HEK293 (cell line): Measurements from ENCODE around the gene CCDC183.

Source experiments
- CTCF ChIA-PET: fragments of 350-600 bp; formaldehyde crosslinking; extraction: SDS; loops from one replicate; lab custom pipeline; 2021; ENCODE audit warnings: antibody characterized with exemption; lab: Yijun Ruan, JAX
- POLR2A ChIA-PET: fragments of 300-600 bp; formaldehyde crosslinking; extraction: SDS; loops from one replicate; lab custom pipeline; 2020; ENCODE audit warnings: antibody characterized with exemption, inconsistent platforms; lab: Yijun Ruan, JAX
- H3K27ac ChIP-seq: fragments of 200-500 bp; sonication (Bioruptor generic); 2 replicates; pipeline ENCODE4 v1.5.1; 2014; ENCODE audit warnings: low read depth, low read length, control low read depth, inconsistent platforms; ENCODE audit errors: extremely low read depth
- H3K36me3 ChIP-seq, 2 experiments: fragments of 200-500 bp in 1 of 2; sonication (Bioruptor generic) in 1 of 2; 1 replicate in 1 of 2; 2 replicates in 1 of 2; pipeline ENCODE4 v1.5.1; 2014 to 2017; ENCODE audit warnings: inconsistent platforms in 2 of 2, low read length in 2 of 2; ENCODE audit not compliant: control insufficient read depth in 2 of 2, insufficient read depth in 1 of 2
- H3K4me1 ChIP-seq: fragments of 200-500 bp; sonication (Bioruptor generic); 2 replicates; pipeline ENCODE4 v1.5.1; 2014; ENCODE audit warnings: mild to moderate bottlenecking, low read length, inconsistent platforms; ENCODE audit not compliant: control insufficient read depth, insufficient read depth
- H3K4me3 ChIP-seq: 2 replicates; pipeline ENCODE4 v1.5.1; 2011; ENCODE audit warnings: low read depth, mild to moderate bottlenecking, control low read depth, low read length, moderate library complexity
- H3K9me3 ChIP-seq: fragments of 200-500 bp; sonication (Bioruptor generic); 2 replicates; pipeline ENCODE4 v1.5.1; 2014; ENCODE audit warnings: low read depth, low read length, inconsistent platforms; ENCODE audit not compliant: control insufficient read depth, insufficient read depth
- GLIS2 ChIP-seq: fragments of 450-650 bp; formaldehyde crosslinking; IDR thresholded peaks from 2 replicates; pipeline ENCODE4 v1.5.1; 2016; ENCODE audit warnings: missing biosample characterization, missing genetic modification characterization
- SCRT2 ChIP-seq: fragments of 450-650 bp; formaldehyde crosslinking; IDR thresholded peaks from 2 replicates; pipeline ENCODE4 v1.5.1; 2016; ENCODE audit warnings: missing biosample characterization, missing genetic modification characterization
- ZNF16 ChIP-seq: fragments of 450-650 bp; formaldehyde crosslinking; IDR thresholded peaks from 2 replicates; pipeline ENCODE4 v1.5.1; 2016; ENCODE audit warnings: low read depth, missing biosample characterization, missing genetic modification characterization
- ZNF426 ChIP-seq: fragments of 450-650 bp; formaldehyde crosslinking; IDR thresholded peaks from 2 replicates; pipeline ENCODE4 v1.5.1; 2017; ENCODE audit warnings: missing biosample characterization, missing genetic modification characterization, mild to moderate bottlenecking, inconsistent platforms, moderate library complexity
- ZNF473 ChIP-seq: fragments of 450-650 bp; formaldehyde crosslinking; IDR thresholded peaks from 2 replicates; pipeline ENCODE4 v1.5.1; 2017; ENCODE audit warnings: missing biosample characterization, missing genetic modification characterization
- ZNF529 ChIP-seq: fragments of 450-650 bp; formaldehyde crosslinking; IDR thresholded peaks from 2 replicates; pipeline ENCODE4 v1.5.1; 2017; ENCODE audit warnings: missing genetic modification characterization, missing biosample characterization; ENCODE audit not compliant: insufficient replicate concordance
- TF ChIP-seq, protein P1 (sequence below): fragments of 450-650 bp; formaldehyde crosslinking; IDR thresholded peaks from 2 replicates; pipeline ENCODE4 v1.5.1; 2016; ENCODE audit warnings: missing biosample characterization, missing genetic modification characterization
- TF ChIP-seq, protein P2 (sequence below): fragments of 450-650 bp; formaldehyde crosslinking; IDR thresholded peaks from 2 replicates; pipeline ENCODE4 v1.5.1; 2016; ENCODE audit warnings: missing biosample characterization, missing genetic modification characterization
- TF ChIP-seq, protein P3 (sequence below): fragments of 450-650 bp; formaldehyde crosslinking; IDR thresholded peaks from 2 replicates; pipeline ENCODE4 v1.5.1; 2016; ENCODE audit warnings: missing biosample characterization, missing genetic modification characterization
- TF ChIP-seq, protein P4 (sequence below): fragments of 450-650 bp; formaldehyde crosslinking; IDR thresholded peaks from 2 replicates; pipeline ENCODE4 v1.5.1; 2016; ENCODE audit warnings: missing biosample characterization, missing genetic modification characterization
- TF ChIP-seq, protein P5 (sequence below): fragments of 450-650 bp; formaldehyde crosslinking; IDR thresholded peaks from 2 replicates; pipeline ENCODE4 v1.5.1; 2017; ENCODE audit warnings: missing biosample characterization, missing genetic modification characterization
- TF ChIP-seq, protein P6 (sequence below): fragments of 450-650 bp; formaldehyde crosslinking; optimal IDR thresholded peaks from 2 replicates; pipeline ENCODE3; 2016; ENCODE audit warnings: missing biosample characterization, mild to moderate bottlenecking, missing genetic modification characterization

Gene CCDC183

DNA sequence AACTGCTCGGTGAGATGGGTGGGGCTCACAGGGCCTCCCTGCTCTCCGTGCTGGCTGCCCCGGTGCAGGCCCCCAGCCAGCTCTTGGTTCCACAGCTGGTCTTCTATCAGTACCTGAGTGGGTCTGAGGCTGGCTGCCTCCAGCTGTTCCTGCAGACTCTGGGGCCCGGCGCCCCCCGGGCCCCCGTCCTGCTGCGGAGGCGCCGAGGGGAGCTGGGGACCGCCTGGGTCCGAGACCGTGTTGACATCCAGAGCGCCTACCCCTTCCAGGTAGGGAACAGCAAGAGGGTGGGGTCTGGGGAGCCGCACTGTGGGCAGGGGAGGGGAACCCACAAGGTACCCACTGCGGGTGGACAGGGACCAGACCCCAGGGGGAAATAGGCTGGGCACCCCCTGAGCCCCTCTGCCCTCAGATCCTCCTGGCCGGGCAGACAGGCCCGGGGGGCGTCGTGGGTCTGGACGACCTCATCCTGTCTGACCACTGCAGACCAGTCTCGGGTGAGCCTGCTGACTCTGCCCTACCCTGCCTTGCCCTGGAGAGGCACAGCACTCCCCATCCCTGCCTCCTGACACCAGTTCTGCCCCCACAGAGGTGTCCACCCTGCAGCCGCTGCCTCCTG, 58.8 kb downstream of the CCDC183 start (continued):
- TF ChIP-seq, protein P1, sequence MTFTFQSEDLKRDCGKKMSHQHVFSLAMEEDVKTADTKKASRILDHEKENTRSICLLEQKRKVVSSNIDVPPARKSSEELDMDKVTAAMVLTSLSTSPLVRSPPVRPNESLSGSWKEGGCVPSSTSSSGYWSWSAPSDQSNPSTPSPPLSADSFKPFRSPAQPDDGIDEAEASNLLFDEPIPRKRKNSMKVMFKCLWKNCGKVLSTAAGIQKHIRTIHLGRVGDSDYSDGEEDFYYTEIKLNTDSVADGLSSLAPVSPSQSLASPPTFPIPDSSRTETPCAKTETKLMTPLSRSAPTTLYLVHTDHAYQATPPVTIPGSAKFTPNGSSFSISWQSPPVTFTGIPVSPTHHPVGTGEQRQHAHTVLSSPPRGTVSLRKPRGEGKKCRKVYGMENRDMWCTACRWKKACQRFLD (tag by site-specific recombination) = no peak

DNA sequence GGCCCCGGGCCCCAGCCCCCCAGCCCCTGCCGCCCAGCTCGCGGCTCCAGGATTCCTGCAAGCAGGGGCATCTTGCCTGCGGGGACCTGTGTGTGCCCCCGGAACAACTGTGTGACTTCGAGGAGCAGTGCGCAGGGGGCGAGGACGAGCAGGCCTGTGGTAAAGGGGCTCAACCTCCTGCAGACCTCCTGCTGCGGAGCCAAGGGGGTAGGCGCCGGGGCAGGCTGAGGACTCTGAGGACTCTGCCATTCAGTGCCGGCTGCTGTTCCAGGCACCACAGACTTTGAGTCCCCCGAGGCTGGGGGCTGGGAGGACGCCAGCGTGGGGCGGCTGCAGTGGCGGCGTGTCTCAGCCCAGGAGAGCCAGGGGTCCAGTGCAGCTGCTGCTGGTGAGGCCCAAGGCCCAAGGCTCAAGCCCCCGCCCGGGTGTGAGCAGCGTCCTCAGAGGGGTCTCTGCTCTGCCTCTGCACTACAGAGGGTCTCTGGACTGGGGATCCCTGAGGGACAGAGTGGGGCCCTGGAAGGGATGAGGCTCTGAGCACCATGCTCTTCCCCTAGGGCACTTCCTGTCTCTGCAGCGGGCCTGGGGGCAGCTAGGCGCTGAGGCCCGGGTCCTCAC, 59.4 kb downstream of the CCDC183 start:
- Histone ChIP-seq H3K27ac (no peak overlapping the region), H3K4me1 (no peaks in the 10 kb centered on the region), H3K4me3 (no peak overlapping the region), H3K36me3 (peaks cover 0 to 43% of the 10 kb centered on the region in 2 experiments; a peak in 1 of 3 replicates), H3K9me3 (no peaks in the 10 kb centered on the region)
- ChIA-PET POLR2A (interaction anchor here (0.6 to 1.3 kb wide), 2 partner anchors 11 to 1225 kb away, joined by 3 to 5 read pairs; partner anchors contain the start of gene EDF1), CTCF (no interaction called here)
- TF ChIP-seq ZNF473 (tag by site-specific recombination) (no peak), GLIS2 (tag by site-specific recombination) (0 out of 2 replicates have a peak, but pooled peaks have one; percentile 24)
- TF ChIP-seq, protein P2, sequence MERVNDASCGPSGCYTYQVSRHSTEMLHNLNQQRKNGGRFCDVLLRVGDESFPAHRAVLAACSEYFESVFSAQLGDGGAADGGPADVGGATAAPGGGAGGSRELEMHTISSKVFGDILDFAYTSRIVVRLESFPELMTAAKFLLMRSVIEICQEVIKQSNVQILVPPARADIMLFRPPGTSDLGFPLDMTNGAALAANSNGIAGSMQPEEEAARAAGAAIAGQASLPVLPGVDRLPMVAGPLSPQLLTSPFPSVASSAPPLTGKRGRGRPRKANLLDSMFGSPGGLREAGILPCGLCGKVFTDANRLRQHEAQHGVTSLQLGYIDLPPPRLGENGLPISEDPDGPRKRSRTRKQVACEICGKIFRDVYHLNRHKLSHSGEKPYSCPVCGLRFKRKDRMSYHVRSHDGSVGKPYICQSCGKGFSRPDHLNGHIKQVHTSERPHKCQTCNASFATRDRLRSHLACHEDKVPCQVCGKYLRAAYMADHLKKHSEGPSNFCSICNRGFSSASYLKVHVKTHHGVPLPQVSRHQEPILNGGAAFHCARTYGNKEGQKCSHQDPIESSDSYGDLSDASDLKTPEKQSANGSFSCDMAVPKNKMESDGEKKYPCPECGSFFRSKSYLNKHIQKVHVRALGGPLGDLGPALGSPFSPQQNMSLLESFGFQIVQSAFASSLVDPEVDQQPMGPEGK (tag by site-specific recombination) = peak; percentile 32; the same call in 1 of the 2 replicates

DNA sequence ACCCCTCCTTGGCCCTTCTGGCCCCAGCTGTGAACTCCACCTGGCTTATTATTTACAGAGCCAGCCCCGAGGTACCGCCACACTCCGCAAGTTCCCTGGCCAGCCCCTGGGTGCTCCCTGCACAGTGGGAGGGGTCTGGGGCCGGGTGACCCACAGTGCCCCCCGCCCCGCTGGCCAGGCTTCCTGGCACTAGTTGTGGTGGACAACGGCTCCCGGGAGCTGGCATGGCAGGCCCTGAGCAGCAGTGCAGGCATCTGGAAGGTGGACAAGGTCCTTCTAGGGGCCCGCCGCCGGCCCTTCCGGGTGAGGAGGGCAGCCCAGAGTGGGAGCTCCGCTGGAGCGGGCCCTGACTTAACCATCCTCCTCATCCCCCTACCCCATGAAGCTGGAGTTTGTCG, 59.9 kb downstream of the CCDC183 start:
- POLR2A ChIA-PET = interaction anchor here (0.6 to 1.3 kb wide), 4 partner anchors 9 to 30 kb away, joined by 3 to 5 read pairs (median 4); partner anchors contain the start of genes EDF1 and TRAF2
- TF ChIP-seq ZNF426 (no peak), ZNF529 (tag by site-specific recombination) (no peak)
- TF ChIP-seq, protein P2 (tag by site-specific recombination) = no peak
- TF ChIP-seq, protein P3, sequence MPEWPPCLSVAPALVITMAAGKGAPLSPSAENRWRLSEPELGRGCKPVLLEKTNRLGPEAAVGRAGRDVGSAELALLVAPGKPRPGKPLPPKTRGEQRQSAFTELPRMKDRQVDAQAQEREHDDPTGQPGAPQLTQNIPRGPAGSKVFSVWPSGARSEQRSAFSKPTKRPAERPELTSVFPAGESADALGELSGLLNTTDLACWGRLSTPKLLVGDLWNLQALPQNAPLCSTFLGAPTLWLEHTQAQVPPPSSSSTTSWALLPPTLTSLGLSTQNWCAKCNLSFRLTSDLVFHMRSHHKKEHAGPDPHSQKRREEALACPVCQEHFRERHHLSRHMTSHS (tag by site-specific recombination) = no peak
- CTCF ChIA-PET = interaction anchor here (0.5 to 0.7 kb wide), 2 partner anchors 120 to 173 kb away, joined by 4 to 5 read pairs; no protein-coding TSS in a partner anchor
- Histone ChIP-seq H3K4me1 (no peaks in the 10 kb centered on the region), H3K27ac (no peak overlapping the region), H3K4me3 (no peak overlapping the region), H3K9me3 (no peaks in the 10 kb centered on the region), H3K36me3 (peaks cover 0 to 43% of the 10 kb centered on the region in 2 experiments; a peak in 1 of 3 replicates)

DNA sequence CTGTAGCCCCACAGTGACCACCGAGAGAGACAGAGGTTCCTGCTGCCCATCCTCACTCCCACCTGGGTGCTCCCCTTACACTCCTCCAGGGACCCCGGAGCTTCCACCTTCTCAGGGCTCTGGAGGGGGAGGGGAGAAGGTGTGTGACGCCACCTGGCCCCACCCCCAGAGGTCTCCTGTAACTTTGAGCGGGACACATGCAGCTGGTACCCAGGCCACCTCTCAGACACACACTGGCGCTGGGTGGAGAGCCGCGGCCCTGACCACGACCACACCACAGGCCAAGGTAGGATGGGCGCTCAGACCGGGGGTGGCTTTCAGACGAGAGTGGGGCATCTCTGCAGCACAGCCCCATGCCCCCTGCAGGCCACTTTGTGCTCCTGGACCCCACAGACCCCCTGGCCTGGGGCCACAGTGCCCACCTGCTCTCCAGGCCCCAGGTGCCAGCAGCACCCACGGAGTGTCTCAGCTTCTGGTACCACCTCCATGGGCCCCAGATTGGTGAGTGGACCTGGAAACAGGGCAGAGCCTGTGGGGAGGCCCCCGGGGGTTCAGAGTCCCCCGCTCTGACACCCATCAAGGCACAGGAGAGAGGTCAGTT, 60.5 kb downstream of the CCDC183 start:
- Histone ChIP-seq H3K4me3 (no peak overlapping the region), H3K9me3 (no peaks in the 10 kb centered on the region), H3K27ac (no peak overlapping the region), H3K4me1 (no peaks in the 10 kb centered on the region), H3K36me3 (peaks cover 0 to 43% of the 10 kb centered on the region in 2 experiments; a peak in 1 of 3 replicates)
- CTCF ChIA-PET = interaction anchor here (0.5 to 0.7 kb wide), 2 partner anchors 120 to 173 kb away, joined by 4 to 5 read pairs; no protein-coding TSS in a partner anchor
- POLR2A ChIA-PET = interaction anchor here (0.6 to 1.0 kb wide), 3 partner anchors 9 to 29 kb away, joined by 3 to 5 read pairs (median 4); partner anchors contain the start of genes EDF1 and TRAF2
- TF ChIP-seq, protein P4, sequence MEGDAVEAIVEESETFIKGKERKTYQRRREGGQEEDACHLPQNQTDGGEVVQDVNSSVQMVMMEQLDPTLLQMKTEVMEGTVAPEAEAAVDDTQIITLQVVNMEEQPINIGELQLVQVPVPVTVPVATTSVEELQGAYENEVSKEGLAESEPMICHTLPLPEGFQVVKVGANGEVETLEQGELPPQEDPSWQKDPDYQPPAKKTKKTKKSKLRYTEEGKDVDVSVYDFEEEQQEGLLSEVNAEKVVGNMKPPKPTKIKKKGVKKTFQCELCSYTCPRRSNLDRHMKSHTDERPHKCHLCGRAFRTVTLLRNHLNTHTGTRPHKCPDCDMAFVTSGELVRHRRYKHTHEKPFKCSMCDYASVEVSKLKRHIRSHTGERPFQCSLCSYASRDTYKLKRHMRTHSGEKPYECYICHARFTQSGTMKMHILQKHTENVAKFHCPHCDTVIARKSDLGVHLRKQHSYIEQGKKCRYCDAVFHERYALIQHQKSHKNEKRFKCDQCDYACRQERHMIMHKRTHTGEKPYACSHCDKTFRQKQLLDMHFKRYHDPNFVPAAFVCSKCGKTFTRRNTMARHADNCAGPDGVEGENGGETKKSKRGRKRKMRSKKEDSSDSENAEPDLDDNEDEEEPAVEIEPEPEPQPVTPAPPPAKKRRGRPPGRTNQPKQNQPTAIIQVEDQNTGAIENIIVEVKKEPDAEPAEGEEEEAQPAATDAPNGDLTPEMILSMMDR (tag by site-specific recombination) = peak; percentile 16; the same call in 1 of the 2 replicates
- TF ChIP-seq GLIS2 (tag by site-specific recombination) (peak; percentile 54), ZNF16 (tag by site-specific recombination) (no peak), SCRT2 (tag by site-specific recombination) (no peak)
- TF ChIP-seq, protein P5, sequence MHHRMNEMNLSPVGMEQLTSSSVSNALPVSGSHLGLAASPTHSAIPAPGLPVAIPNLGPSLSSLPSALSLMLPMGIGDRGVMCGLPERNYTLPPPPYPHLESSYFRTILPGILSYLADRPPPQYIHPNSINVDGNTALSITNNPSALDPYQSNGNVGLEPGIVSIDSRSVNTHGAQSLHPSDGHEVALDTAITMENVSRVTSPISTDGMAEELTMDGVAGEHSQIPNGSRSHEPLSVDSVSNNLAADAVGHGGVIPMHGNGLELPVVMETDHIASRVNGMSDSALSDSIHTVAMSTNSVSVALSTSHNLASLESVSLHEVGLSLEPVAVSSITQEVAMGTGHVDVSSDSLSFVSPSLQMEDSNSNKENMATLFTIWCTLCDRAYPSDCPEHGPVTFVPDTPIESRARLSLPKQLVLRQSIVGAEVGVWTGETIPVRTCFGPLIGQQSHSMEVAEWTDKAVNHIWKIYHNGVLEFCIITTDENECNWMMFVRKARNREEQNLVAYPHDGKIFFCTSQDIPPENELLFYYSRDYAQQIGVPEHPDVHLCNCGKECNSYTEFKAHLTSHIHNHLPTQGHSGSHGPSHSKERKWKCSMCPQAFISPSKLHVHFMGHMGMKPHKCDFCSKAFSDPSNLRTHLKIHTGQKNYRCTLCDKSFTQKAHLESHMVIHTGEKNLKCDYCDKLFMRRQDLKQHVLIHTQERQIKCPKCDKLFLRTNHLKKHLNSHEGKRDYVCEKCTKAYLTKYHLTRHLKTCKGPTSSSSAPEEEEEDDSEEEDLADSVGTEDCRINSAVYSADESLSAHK (tag by site-specific recombination) = no peak
- TF ChIP-seq, protein P6, sequence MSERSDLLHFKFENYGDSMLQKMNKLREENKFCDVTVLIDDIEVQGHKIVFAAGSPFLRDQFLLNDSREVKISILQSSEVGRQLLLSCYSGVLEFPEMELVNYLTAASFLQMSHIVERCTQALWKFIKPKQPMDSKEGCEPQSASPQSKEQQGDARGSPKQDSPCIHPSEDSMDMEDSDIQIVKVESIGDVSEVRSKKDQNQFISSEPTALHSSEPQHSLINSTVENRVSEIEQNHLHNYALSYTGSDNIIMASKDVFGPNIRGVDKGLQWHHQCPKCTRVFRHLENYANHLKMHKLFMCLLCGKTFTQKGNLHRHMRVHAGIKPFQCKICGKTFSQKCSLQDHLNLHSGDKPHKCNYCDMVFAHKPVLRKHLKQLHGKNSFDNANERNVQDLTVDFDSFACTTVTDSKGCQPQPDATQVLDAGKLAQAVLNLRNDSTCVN (tag by site-specific recombination) = no peak
